Smooth muscle cell of the brain vasculature (primary cell): ENCODE results near the gene TLK2.
"Not testable (repeated sequence)": the region's sequence is repeated elsewhere in the genome, so short reads cannot be mapped to it uniquely, and the experiment has no call there.

Source experiments
- DNase-seq: peaks from one replicate; pipeline ENCODE4 v3.0.0-alpha.2; 2012; ENCODE audit warnings: low read depth, low spot score

The TLK2 gene

GRCh38 chr17:62599964-62600657, 121.5 kb downstream of the TLK2 start:
- no peak for DNase-seq

DNA sequence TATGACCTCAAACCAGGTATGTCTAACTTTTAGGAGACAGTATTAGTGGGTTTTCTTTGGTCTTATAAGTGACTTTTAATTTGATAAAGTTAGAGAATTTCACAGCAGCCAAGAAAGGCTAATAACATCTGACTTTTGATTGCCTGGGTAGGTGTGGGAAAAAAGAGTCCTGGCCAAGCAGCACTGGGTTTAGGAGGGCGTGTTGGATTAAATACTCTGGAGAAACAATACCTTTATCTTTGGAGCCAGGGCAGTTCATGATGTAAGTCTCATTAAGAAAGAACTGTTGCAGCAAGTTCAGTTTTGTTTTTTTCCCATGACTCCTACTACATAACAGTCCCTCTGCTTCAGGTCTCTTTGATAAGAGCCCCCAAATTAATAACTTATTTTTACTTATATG, 122.2 kb downstream of the TLK2 start:
- DNase-seq, result no peak

- no peak for DNase-seq
Measured at GRCh38 chr17:62601471-62601870, 122.8 kb downstream of the TLK2 start.

DNA sequence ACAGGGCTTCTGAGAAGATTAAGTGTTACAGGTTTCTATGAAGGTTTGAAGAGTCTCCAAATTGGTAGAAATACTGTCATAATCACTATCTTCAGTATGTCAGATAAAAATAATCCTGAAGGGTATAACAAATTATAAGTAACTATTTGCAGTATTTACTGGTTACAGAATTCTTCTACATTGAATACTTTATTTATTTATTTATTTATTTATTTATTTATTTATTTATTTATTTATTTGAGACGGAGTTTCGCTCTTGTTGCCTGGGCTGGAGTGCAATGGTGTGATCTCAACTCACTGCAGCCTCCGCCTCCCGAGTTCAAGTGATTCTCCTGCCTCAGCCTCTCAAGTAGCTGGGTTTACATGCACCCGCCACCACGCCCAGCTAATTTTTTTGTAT, 125.2 kb downstream of the TLK2 start:
- DNase-seq, result not testable (repeated sequence)

- DNase-seq, result no peak
Measured at GRCh38 chr17:62605588-62605987, 127.0 kb downstream of the TLK2 start.

- DNase-seq, result no peak
Measured at GRCh38 chr17:62611292-62611691, 132.7 kb downstream of the TLK2 start.

DNA sequence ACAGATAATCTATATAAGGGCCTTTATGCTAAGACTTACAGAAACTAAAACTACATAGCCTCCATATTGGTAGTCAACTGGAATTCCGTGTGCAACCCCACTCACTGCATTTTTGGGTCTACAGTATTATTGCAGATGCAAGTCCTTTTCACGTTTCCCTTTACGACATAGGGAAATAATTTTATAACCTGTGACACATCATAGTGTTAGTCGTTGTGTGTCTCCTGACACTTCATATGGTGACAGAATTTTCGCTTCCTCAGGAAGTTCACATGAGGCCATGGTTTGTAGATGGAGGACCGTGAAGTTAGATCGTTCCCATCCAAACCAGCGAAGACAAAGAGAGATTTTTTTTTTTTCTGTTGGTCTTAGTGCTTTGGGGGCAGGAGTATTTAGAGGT, 133.1 kb downstream of the TLK2 start:
- no peak for DNase-seq

GRCh38 chr17:62612289-62612688, 133.7 kb downstream of the TLK2 start:
- DNase-seq, result not testable (repeated sequence)

- DNase-seq, result not testable (repeated sequence)
Measured at GRCh38 chr17:62613095-62613494, 134.5 kb downstream of the TLK2 start.

DNA sequence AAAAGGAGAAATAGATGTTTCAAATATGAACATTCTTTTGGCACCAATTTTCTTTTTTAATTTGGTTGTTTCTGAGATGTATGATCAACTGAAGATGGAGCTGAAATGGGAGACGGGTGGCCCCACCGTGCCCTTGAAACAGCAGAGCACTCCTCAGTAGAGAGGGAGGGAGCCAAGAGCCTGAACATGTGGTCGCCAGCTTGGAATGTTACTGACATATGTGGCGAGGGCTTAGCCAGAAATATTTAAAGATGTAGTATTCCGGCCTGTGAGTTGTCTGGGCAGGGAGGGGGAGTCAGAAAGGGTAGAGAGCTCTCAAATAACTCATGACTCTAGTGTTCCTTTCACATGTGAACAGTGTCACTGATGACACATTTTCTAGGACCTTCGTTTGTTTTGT, 135.5 kb downstream of the TLK2 start:
- peak; percentile 66 for DNase-seq

- no peak for DNase-seq
Measured at GRCh38 chr17:62615503-62615902, 136.9 kb downstream of the TLK2 start.

- peak; percentile 79 for DNase-seq
Measured at GRCh38 chr17:62616993-62617893, 138.6 kb downstream of the TLK2 start.

DNA sequence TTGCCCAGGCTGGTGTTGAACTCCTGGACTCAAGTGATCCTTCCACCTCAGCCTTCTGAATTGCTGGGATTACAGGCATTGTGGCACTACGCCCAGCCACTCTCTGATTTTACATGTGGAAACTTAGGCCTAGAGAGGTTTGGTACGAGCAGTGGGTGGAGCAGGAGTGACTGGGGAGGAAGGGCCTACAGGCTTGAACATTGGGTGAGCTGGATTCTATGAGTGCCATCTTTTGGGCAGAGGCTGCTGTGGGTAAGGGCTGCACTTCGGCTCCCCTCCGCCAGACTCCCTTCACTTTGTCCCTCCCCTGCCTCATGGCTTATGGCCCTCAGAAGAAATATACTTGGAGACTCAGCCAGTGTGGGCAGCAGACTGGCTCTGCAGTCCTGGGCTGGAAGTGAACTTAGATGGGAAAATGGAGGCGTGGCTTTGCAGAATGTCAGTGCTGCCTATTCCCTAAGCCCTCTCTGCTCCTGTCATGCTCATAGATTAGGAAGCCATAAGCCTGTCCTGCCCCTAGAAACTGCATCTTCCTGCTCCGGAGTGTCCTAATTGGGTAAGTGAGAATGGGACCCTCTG, 139.4 kb downstream of the TLK2 start:
- DNase-seq, result no peak

DNA sequence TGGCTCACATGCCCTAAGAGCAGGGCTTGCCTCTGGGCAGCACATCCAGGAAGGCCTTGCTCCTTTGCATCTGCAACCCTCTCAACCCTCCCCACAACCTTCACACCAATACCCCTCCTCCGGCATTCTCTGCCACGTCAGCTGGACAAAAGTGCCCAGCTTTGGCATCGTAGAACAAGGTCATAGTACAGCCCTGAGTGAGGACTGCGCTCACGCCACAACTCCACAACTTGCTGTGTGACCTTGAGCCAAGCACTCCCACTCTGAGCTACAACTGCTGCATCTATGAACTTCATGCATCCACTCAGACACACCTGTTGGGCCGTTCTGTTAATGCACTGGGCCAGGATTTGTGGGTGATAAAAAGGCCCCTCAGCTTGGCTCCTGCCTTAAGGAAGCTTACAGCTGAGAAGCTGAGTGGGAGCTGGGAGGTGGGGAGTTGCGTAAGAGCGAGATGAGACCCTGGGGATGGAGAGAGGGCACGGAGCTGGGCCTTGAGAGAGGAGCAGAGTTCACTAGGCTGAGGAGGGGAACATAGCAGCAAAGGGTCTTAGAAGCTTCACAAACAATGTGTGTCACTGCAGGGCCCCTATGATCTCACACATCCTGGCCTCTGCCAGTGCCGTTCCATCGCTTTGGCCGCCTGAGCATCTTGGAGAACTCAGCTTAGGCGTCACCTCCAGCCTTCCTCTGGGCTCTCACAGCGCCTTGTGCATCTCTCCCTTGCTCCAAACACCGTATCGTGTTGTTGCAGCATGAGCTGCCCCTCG, 140.2 kb downstream of the TLK2 start:
- no peak for DNase-seq

GRCh38 chr17:62619417-62620155, 141.0 kb downstream of the TLK2 start:
- no peak for DNase-seq

GRCh38 chr17:62621223-62621622, 142.6 kb downstream of the TLK2 start:
- no peak for DNase-seq

- DNase-seq, result no peak
Measured at GRCh38 chr17:62625184-62625869, 146.7 kb downstream of the TLK2 start.

GRCh38 chr17:62625870-62626200, 147.2 kb downstream of the TLK2 start:
- DNase-seq, result no peak

- no peak for DNase-seq
Measured at GRCh38 chr17:62626719-62627218, 148.1 kb downstream of the TLK2 start.

DNA sequence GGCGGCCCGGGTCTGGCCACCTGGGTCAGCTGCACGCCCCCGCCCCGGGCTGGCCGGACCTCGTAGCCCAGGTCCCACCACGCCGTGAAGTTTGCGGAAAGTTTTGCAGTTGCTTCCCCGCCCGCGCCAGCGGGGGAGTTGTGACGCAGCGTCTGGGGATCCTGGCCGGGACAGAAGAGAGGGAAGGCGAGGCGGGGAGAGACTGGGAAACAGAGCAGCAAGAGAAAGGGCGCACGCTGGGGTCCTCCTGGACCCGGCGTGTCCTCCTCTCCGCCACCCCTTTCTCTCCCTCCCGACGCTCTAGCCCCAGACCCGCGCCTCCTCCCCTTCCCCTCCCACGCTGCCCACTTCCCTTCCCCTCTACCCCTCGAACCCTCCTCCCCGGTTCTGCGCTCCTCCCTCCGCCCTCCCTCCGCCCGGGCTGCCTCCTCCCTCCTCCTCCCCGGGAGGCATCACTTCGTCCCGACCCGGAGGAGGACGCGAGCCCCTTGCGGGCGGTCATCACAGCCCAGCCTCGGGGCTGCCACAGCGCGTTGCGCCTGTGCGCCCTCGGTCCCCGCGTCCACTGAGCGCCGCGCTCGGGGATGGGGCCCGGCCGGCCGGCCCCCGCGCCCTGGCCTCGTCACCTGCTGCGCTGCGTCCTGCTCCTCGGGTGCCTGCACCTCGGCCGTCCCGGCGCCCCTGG, 148.7 kb downstream of the TLK2 start, which contains the start of gene MRC2:
Gene MRC2, plus strand, starts transcription at position 452 of the 685 bp plus-strand sequence. Its CDS starts 133 bp downstream, at position 585.
- peak; percentile 60 for DNase-seq
